Measurements from ENCODE around the gene UMAD1. TPM values are rescaled to one million over a fixed set of nuclear protein-coding genes. Genes with fewer than 3 reads are reported as not detected.

Gene UMAD1
- total RNA-seq, 1 donor from 2014 or later: 10.0 TPM

- no peak for DNase-seq (ENCODE audit: low spot score in 2 of 2, unreplicated experiment in 2 of 2)
- Mint-ChIP-seq H3K4me1 (no peaks in the 10 kb centered on the region), H3K4me3 (no peak overlapping the region), H3K36me3 (no peaks in the 10 kb centered on the region), H3K27me3 (ENCODE audit: low read depth) (no peaks in the 10 kb centered on the region), H3K27ac (no peak overlapping the region), H3K9me3 (no peaks in the 10 kb centered on the region)
- no peak for TF ChIP-seq CTCF (IDR thresholded peaks at IDR 0.05; ENCODE audit: unreplicated experiment)
These were observed 221.8 kb downstream of the UMAD1 start for GRCh38 chr7:7862393-7862792.

- TF ChIP-seq CTCF (IDR thresholded peaks at IDR 0.05; ENCODE audit: unreplicated experiment): no peak
- Mint-ChIP-seq H3K4me1 (peaks cover 2% of the 10 kb centered on the region), H3K27me3 (ENCODE audit: low read depth) (no peaks in the 10 kb centered on the region)
These were observed 227.5 kb downstream of the UMAD1 start for GRCh38 chr7:7867846-7868571.

GRCh38 chr7:7868572-7868899, 228.0 kb downstream of the UMAD1 start:
- no peaks in the 10 kb centered on the region for H3K9me3 Mint-ChIP-seq
- no peak for TF ChIP-seq CTCF (IDR thresholded peaks at IDR 0.05; ENCODE audit: unreplicated experiment)

More at GRCh38 chr7:7867846-7868571, 227.5 kb downstream of the UMAD1 start:
- H3K36me3 Mint-ChIP-seq: no peaks in the 10 kb centered on the region
- no peak for DNase-seq (ENCODE audit: low spot score in 2 of 2, unreplicated experiment in 2 of 2)
- no peaks in the 10 kb centered on the region for H3K9me3 Mint-ChIP-seq
- H3K4me3 Mint-ChIP-seq: no peak overlapping the region
- H3K27ac Mint-ChIP-seq: no peak overlapping the region

GRCh38 chr7:7869036-7869435, 228.5 kb downstream of the UMAD1 start:
- no peak for TF ChIP-seq CTCF (IDR thresholded peaks at IDR 0.05; ENCODE audit: unreplicated experiment)
- Mint-ChIP-seq H3K4me1 (peaks cover 2% of the 10 kb centered on the region), H3K4me3 (no peak overlapping the region), H3K27me3 (ENCODE audit: low read depth) (no peaks in the 10 kb centered on the region), H3K9me3 (peaks cover 4% of the 10 kb centered on the region), H3K36me3 (peaks cover 4% of the 10 kb centered on the region), H3K27ac (no peak overlapping the region)
- no peak for DNase-seq (ENCODE audit: low spot score in 2 of 2, unreplicated experiment in 2 of 2)

More at GRCh38 chr7:7868572-7868899, 228.0 kb downstream of the UMAD1 start:
- H3K4me3 Mint-ChIP-seq: no peak overlapping the region
- DNase-seq (ENCODE audit: low spot score in 2 of 2, unreplicated experiment in 2 of 2): no peak
- H3K4me1 Mint-ChIP-seq: peaks cover 2% of the 10 kb centered on the region
- no peaks in the 10 kb centered on the region for H3K27me3 Mint-ChIP-seq (ENCODE audit: low read depth)
- no peaks in the 10 kb centered on the region for H3K36me3 Mint-ChIP-seq
- no peak overlapping the region for H3K27ac Mint-ChIP-seq

GRCh38 chr7:7869651-7870050, 229.1 kb downstream of the UMAD1 start:
- no peaks in the 10 kb centered on the region for H3K27me3 Mint-ChIP-seq (ENCODE audit: low read depth)
- H3K27ac Mint-ChIP-seq: no peak overlapping the region
- no peak for TF ChIP-seq CTCF (IDR thresholded peaks at IDR 0.05; ENCODE audit: unreplicated experiment)
- peaks cover 6% of the 10 kb centered on the region for H3K36me3 Mint-ChIP-seq
- no peak for DNase-seq (ENCODE audit: low spot score in 2 of 2, unreplicated experiment in 2 of 2)
- no peak overlapping the region for H3K4me3 Mint-ChIP-seq
- H3K9me3 Mint-ChIP-seq: peaks cover 7% of the 10 kb centered on the region
- H3K4me1 Mint-ChIP-seq: peaks cover 2% of the 10 kb centered on the region
